Ectodermal cell (in vitro differentiated cells): ENCODE measurements around the gene LDAH.

Source experiments
- H3K27ac ChIP-seq: 2 replicates; pipeline ENCODE4 v1.7.0; 2013; ENCODE audit warnings: mild to moderate bottlenecking, low read depth, low read length; ENCODE audit not compliant: insufficient read depth, poor library complexity, severe bottlenecking
- H3K27me3 ChIP-seq: 2 replicates; pipeline ENCODE4 v1.7.0; 2013; ENCODE audit warnings: mild to moderate bottlenecking, low read length; ENCODE audit not compliant: insufficient read depth, control insufficient read depth, poor library complexity, severe bottlenecking
- H3K36me3 ChIP-seq: one replicate; pipeline ENCODE4 v1.7.0; 2013; ENCODE audit warnings: low read length; ENCODE audit not compliant: control insufficient read depth, insufficient read depth
- H3K4me1 ChIP-seq: one replicate; pipeline ENCODE4 v1.7.0; 2013; ENCODE audit warnings: low read length; ENCODE audit not compliant: control insufficient read depth, insufficient read depth
- H3K4me3 ChIP-seq: 2 replicates; pipeline ENCODE4 v1.7.0; 2013; ENCODE audit warnings: low read depth, low read length, control low read depth; ENCODE audit not compliant: insufficient read depth
- H3K9me3 ChIP-seq: 2 replicates; pipeline ENCODE4 v1.7.0; 2013; ENCODE audit warnings: mild to moderate bottlenecking, low read length, moderate library complexity; ENCODE audit not compliant: control insufficient read depth
- WGBS, 2 experiments: methylation state at CpG; one replicate each; pipeline ENCODE4 v1.1.7; 2013; ENCODE audit warnings: missing lambda C conversion rate in 2 of 2; 5-methylcytosine and 5-hydroxymethylcytosine counted together

Gene LDAH

DNA sequence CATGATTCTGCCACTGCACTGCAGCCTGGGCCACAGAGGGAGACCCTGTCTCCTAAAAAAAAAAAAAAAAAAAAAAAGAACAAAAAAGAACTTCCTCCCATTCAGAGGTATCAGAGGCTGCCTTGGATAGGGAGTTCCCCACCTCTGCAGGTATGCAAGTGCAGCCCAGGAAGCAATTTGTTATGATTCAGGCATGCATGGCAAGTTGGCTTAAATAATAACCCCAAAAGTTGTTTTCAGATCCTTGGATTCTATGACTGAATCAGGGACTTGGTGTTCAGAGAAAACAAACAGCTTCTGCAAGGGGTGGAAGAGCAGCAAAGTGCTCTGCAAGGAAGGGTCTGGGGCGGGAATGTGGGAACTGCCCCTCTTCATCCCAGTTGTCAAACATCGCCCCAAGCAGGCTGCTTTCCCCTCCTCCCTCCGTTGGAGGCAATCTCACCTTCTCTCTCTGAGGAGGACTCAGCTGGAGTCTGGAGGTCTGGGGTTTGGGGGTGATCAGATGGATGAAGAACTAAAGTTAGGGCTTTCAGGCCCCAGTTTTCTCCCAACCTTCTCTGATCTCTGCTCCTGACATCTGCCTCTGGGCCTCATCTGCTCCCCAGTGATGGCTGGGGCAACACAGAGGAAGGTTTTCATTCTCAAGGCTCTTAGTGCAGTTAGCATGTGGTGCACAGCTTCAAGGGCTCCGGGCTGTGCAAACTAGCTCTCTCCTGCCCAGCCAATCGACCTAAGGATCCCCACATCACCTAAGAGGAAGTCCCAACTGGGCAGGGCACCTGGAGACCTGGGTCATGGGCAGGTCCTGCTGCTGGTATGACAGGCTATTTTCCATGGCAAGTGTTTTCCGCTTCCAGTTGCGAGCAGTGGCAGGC lies 159.5 kb downstream of the LDAH start:
- Histone ChIP-seq H3K9me3 (no peaks in the 10 kb centered on the region), H3K4me3 (no peak overlapping the region), H3K4me1 (peaks cover 25% of the 10 kb centered on the region), H3K36me3 (no peaks in the 10 kb centered on the region), H3K27me3 (peaks cover 91% of the 10 kb centered on the region), H3K27ac (no peak overlapping the region)
- 43 to 52% methylated on average over 5 to 7 of the region's 7 CpGs for WGBS, 2 experiments

DNA sequence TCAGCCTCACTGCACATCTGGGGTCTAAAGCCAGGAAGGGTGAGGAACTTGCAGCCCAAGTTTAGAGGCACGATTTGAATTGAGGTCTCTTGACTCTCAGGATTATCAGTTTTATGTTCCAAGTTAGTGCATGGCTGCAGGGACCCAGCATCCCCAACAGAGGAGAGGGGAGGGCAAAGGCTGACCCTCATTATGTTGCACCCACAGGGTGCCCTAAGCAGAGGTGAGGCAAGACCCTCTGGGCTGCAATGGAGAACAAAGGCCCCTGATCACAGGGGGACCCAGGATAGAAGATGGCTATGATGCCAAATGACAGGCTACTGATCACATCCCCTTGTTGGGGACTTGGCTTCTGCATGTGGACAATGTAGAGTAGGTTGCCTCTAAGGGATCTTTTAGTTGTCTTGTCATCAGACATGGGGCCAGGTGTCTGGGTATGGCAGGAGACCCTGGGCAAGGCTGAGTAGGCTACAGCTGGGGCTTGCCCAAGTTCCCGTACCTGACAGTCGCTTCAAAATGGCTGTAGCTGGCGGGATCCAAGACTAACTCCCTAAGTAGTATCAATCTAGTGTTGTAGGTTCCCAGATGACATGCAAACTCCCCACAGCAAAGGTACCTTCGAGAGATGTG lies 160.5 kb downstream of the LDAH start:
- H3K27me3 ChIP-seq = peaks cover 81% of the 10 kb centered on the region
- H3K27ac ChIP-seq = no peak overlapping the region
- H3K36me3 ChIP-seq = no peaks in the 10 kb centered on the region
- no peak overlapping the region for H3K4me3 ChIP-seq
- 84 to 85% methylated on average over 5 of the region's 5 CpGs for WGBS, 2 experiments
- H3K9me3 ChIP-seq = no peaks in the 10 kb centered on the region
- H3K4me1 ChIP-seq = peaks cover 25% of the 10 kb centered on the region

DNA sequence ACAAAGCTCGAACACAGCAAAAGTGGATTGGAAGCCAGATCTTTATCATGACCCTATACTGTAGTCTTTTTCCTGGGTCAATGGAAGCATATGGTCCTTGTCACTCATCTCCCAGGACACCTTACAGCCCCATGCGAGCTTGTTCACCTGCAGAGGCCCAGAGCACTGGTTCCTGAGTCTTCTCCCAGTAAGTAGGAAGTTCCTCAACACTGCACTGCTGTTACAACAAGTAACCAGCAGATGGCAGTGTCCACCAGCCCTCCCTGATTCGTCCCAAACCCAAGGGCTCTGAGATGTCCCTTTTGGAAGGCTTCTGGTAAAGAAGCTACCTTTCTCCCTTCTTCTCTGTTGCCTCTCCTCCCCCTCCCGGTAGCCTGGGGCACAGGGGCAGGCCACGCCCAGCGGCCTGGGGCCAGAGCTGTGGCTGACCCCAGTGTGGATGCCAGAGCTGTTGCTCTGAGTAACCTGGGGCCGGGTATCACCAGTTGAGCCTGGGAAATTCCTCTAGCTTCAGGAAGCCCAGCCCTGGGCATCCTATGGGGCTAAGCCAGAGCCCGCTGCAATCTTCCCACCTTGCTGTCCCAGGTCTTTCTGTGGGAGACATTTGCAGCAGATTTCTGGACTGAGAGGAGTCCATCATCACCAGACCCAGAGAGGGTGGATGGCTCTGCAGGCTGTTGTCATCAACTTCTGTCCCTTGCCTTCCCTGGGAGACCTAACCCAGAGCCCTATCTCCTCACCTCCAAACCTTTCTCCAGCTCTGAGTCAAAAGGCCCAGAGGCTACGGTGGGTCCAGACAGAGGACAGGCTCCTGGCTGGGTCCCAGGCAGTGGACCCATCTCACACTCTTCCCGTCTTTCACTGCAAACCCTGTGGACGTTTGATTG lies 161.2 kb downstream of the LDAH start:
- no peaks in the 10 kb centered on the region for H3K36me3 ChIP-seq
- H3K27me3 ChIP-seq = peaks cover 75% of the 10 kb centered on the region
- no peak overlapping the region for H3K4me3 ChIP-seq
- H3K9me3 ChIP-seq = no peaks in the 10 kb centered on the region
- H3K4me1 ChIP-seq = peaks cover 30% of the 10 kb centered on the region
- H3K27ac ChIP-seq = no peak overlapping the region
- 39 to 41% methylated on average over 11 of the region's 11 CpGs for WGBS, 2 experiments

DNA sequence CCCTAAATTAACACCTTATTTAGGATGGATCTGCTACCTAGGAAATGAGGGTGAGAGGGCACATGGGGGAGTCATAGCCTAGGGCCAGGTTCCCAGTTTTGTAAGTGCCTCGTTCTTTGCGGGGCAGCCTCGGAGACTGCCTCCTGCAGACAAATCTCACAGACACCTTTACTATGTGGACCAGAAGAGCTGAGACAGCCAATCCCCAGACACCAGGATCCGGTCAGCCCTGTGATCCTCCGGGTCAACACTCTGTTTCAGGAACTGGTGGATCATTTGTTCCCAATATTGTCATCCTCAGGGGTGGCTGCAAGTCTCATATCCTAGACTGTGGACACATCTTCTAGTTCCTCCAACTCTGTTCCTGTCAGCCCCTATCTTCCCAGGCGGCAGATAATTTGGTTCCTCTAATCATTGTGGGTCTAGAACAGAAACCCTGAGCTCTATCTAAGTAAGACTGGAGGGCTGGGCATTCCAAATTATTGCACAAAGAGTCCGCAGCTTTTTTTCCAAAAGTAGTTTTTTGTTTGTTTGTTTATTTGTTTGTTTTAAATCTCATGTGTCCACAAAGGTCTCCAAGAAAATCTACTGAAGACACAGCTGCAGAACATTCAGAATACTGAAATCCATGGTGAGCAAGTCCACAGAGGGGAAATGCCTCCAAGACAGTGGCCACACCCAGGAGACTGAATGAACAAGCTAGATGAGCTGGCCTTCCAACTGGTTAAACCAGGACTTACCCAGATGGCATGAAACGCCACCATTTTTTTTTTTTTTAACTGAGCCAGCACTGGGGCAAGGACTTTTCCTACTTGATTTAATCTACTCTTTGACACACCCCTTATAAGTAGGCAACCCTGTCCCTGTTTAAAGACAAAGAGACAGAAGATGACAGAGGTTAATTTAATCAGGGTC lies 162.1 kb downstream of the LDAH start:
- 73 to 76% methylated on average over 8 of the region's 8 CpGs for WGBS, 2 experiments
- no peak overlapping the region for H3K27ac ChIP-seq
- no peaks in the 10 kb centered on the region for H3K9me3 ChIP-seq
- peaks cover 66% of the 10 kb centered on the region for H3K27me3 ChIP-seq
- peaks cover 33% of the 10 kb centered on the region for H3K4me1 ChIP-seq
- no peak overlapping the region for H3K4me3 ChIP-seq
- H3K36me3 ChIP-seq = no peaks in the 10 kb centered on the region

DNA sequence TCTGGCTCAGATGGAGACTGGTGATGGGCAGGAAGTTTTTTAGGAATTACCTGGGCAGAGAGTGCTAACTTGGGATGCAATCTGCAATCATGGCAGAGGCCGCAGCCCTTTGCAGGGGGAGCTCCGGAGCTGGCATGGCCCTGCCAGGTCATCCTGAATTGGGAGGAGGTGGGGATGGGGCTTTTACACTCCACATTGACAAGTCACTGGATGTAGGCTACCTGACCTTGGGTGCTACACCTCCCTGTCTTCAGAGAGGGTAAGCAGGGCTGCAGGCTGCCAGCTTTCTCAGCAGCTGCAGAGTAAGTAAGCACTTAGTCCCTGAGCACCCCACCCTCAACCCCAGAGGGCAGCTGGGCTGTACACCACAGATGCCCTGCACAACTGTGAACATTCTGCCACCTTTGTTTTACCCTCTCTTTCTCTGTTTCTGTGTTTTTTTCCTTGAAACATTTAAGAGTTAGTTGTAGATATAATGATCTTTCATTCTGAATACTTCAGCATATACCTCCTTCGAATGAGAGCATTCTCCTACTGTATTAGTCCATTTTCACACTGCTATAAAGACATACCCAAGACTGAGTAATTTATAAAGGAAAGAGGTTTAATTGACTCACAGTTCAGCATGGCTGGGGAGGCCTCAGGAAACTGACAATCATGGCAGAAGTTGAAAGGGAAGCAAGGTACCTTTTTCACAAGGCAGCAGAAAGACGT lies 165.2 kb downstream of the LDAH start:
- 65 to 77% methylated on average over 3 of the region's 4 CpGs for WGBS, 2 experiments
- no peak overlapping the region for H3K27ac ChIP-seq
- H3K9me3 ChIP-seq = no peaks in the 10 kb centered on the region
- peaks cover 23% of the 10 kb centered on the region for H3K4me1 ChIP-seq
- no peak overlapping the region for H3K4me3 ChIP-seq
- peaks cover 35% of the 10 kb centered on the region for H3K27me3 ChIP-seq
- H3K36me3 ChIP-seq = no peaks in the 10 kb centered on the region

DNA sequence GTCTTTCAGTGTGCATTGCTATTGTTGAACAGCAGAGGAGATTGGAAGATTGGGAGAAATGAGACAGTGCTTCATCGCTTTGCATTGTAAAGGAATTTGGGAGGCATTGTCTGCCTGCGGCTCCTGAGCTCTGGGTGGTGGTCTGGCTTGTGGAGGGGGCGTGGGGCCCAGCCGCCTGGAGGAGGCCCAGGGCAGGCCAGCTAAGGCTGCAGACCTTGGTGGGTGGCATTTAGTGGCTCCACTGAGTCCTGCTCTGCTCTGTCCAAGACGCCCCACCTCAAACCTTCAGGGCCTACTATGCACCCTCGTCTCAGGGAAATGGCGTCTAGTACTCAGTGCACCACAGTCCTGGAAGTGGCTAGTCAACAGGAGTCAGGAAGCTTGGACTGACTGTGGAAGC lies 166.3 kb downstream of the LDAH start:
- no peak overlapping the region for H3K4me3 ChIP-seq
- peaks cover 29% of the 10 kb centered on the region for H3K27me3 ChIP-seq
- no peaks in the 10 kb centered on the region for H3K36me3 ChIP-seq
- H3K27ac ChIP-seq = no peak overlapping the region
- WGBS, 2 experiments = 65 to 68% methylated on average over 7 of the region's 7 CpGs
- peaks cover 13% of the 10 kb centered on the region for H3K4me1 ChIP-seq
- H3K9me3 ChIP-seq = no peaks in the 10 kb centered on the region

DNA sequence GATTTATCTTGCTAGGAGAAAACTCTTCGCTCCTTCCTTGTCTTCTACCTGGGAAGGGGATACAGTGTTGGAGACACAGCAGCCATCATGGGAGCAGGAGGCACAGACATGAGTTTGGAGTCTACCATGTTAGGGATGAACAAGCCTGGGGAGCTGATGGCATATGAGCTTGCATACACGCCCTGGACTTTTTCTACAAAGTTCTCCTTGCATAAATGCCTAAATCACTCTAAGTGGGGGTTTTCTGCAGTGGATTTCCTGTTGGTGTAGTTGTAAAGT lies 168.4 kb downstream of the LDAH start:
- Histone ChIP-seq H3K9me3 (no peaks in the 10 kb centered on the region), H3K27me3 (peaks cover 15% of the 10 kb centered on the region), H3K27ac (no peak overlapping the region), H3K36me3 (no peaks in the 10 kb centered on the region), H3K4me3 (no peak overlapping the region), H3K4me1 (peaks cover 8% of the 10 kb centered on the region)
- WGBS, 2 experiments = 87 to 89% methylated on average over 2 of the region's 2 CpGs

DNA sequence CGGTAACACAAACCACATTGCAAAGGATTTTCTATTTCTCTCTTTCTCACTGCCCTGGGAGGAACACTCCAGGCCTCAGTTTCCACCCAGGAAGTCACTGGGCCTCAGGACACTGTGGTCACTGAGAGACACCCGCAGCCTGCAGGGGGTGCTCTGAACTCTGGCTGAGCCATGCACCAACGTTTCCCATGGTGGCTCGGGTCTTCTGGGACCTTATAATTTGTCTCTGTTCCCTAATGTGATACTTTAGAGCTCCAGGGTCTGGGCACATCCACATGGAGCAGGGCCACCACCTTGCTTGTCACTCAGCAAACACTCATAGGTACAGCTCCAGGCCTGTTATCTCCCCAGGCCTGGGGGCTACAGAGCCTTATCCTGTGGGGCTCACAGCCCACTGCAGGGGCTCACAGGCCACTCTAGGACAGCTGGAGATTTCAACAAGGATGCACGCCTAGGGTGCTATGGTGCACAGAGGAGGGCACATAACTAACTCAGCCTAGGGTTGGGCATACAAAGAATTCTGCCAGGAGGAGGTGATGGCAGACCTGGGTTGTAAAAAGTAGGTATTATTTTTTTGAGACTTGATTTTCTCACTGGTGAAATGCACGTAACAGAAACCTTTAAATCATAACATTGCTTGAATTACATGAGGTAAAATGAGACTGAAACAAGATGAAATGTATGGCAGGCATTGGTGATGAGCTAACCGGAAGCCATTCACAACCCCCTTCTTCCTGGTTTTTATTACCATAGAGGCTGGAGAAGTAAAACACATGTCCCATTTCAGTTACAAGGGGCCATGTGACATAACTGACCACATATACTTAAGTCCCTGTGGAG lies 169.0 kb downstream of the LDAH start:
- peaks cover 8% of the 10 kb centered on the region for H3K4me1 ChIP-seq
- H3K36me3 ChIP-seq = no peaks in the 10 kb centered on the region
- no peak overlapping the region for H3K27ac ChIP-seq
- H3K4me3 ChIP-seq = no peak overlapping the region
- 83 to 90% methylated on average over 7 of the region's 7 CpGs for WGBS, 2 experiments
- no peaks in the 10 kb centered on the region for H3K9me3 ChIP-seq
- H3K27me3 ChIP-seq = peaks cover 9% of the 10 kb centered on the region
